K562 (cell line): ENCODE measurements around the gene MTMR3.

ENCODE experiments used
- EGR1 ChIP-seq: fragments of 450-650 bp; conservative IDR thresholded peaks from 2 replicates; pipeline ENCODE4 v1.6.1; 2017; ENCODE audit warnings: mild to moderate bottlenecking
- GABPA ChIP-seq: fragments of 200-800 bp; sonication (Bioruptor generic); conservative IDR thresholded peaks from 2 replicates; pipeline ENCODE4 v1.6.1; 2016; ENCODE audit warnings: low read depth, missing genetic modification characterization, missing compliant biosample characterization
- GTF2F1 ChIP-seq: IDR thresholded peaks from 2 replicates; pipeline ENCODE4 v1.6.1; 2011; ENCODE audit warnings: low read depth, low read length, improper control_type of control experiment
- TCF7L2 ChIP-seq: fragments of 150-350 bp; IDR thresholded peaks from 2 replicates; pipeline ENCODE4 v1.6.1; 2016; ENCODE audit warnings: low read depth, mild to moderate bottlenecking, low read length, moderate library complexity
- TF ChIP-seq, protein P1 (sequence below), 2 experiments: IDR thresholded peaks; 2 replicates each; pipeline ENCODE4 v1.6.1; 2012; ENCODE audit warnings: improper control_type of control experiment in 2 of 2, low read depth in 2 of 2, low read length in 2 of 2, borderline replicate concordance in 1 of 2

DNA sequence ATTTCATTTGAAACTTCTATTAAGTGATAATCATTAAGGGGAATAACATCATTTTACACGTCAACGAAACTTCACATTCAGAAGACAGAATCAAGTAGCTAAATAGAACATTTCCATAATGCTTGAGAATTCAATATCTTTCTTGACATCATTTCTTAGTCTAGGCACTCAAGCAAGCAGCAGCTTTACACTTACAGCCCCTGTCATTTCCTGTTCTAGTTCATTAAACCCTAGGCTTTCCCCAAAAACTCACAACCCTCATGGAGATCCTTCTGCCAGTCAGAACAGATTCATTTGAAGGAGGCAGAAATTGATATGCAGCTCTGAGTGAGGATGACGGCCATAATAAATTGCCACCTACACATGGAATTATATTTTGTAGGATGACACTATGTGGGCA lies 192.0 kb downstream of the MTMR3 start:
- TF ChIP-seq, protein P1, sequence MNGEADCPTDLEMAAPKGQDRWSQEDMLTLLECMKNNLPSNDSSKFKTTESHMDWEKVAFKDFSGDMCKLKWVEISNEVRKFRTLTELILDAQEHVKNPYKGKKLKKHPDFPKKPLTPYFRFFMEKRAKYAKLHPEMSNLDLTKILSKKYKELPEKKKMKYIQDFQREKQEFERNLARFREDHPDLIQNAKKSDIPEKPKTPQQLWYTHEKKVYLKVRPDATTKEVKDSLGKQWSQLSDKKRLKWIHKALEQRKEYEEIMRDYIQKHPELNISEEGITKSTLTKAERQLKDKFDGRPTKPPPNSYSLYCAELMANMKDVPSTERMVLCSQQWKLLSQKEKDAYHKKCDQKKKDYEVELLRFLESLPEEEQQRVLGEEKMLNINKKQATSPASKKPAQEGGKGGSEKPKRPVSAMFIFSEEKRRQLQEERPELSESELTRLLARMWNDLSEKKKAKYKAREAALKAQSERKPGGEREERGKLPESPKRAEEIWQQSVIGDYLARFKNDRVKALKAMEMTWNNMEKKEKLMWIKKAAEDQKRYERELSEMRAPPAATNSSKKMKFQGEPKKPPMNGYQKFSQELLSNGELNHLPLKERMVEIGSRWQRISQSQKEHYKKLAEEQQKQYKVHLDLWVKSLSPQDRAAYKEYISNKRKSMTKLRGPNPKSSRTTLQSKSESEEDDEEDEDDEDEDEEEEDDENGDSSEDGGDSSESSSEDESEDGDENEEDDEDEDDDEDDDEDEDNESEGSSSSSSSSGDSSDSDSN (IDR thresholded peaks at IDR 0.05; ENCODE audit: borderline replicate concordance in 1 of 2, low read depth in 2 of 2, low read length in 2 of 2) = no peak
- no peak for TF ChIP-seq GABPA (tag)
- TF ChIP-seq TCF7L2 = no peak
- no peak for TF ChIP-seq GTF2F1
- no peak for TF ChIP-seq EGR1
